ENCODE measurements around the gene OR52N5. TPM values are rescaled to one million over a fixed set of nuclear protein-coding genes. Genes with fewer than 3 reads are reported as not detected.

The OR52N5 gene
- total and polyA plus RNA-seq, 2 experiments from 2014 or later = not detected

GRCh38 chr11:5767056-5767455 lies 16.1 kb downstream of the OR52N5 start:
- Mint-ChIP-seq H3K9me3 (no peaks in the 10 kb centered on the region), H3K4me3 (no peak overlapping the region), H3K27me3 (ENCODE audit: insufficient read depth, low read depth, poor library complexity) (no peaks in the 10 kb centered on the region), H3K36me3 (ENCODE audit: low read depth) (no peaks in the 10 kb centered on the region), H3K4me1 (no peaks in the 10 kb centered on the region), H3K27ac (no peak overlapping the region)
- Histone ChIP-seq H3K27me3 (ENCODE audit: insufficient read depth) (no peaks in the 10 kb centered on the region), H3K79me2 (replicated peaks; ENCODE audit: insufficient read depth) (no peaks in the 10 kb centered on the region), H3K36me3 (ENCODE audit: insufficient read depth) (no peaks in the 10 kb centered on the region), H3K4me1 (ENCODE audit: insufficient read depth) (no peaks in the 10 kb centered on the region), H3F3A (replicated peaks; ENCODE audit: low read depth) (no peaks in the 10 kb centered on the region), H3K27ac (ENCODE audit: low read depth) (no peak overlapping the region), H3K9me2 (ENCODE audit: insufficient read depth) (no peaks in the 10 kb centered on the region), H3K4me3 (no peak overlapping the region), H2AFZ (no peak overlapping the region), H4K20me1 (replicated peaks; ENCODE audit: insufficient read depth) (no peaks in the 10 kb centered on the region), H3K4me2 (no peak overlapping the region)
- ATAC-seq = no peak
- DNase-seq (ENCODE audit: low spot score) = no peak
- no peak for TF ChIP-seq REST (IDR thresholded peaks at IDR 0.05; ENCODE audit: unreplicated experiment)
- TF ChIP-seq CTCF (conservative IDR thresholded peaks at IDR 0.05; ENCODE audit: low read depth in 2 of 2) = no peak
- no peak for TF ChIP-seq POLR2AphosphoS5 (IDR thresholded peaks at IDR 0.05; ENCODE audit: low read depth)
- no peak for TF ChIP-seq EZH2phosphoT487 (IDR thresholded peaks at IDR 0.05; ENCODE audit: unreplicated experiment)
- TF ChIP-seq STAT1 (IDR thresholded peaks at IDR 0.05; ENCODE audit: unreplicated experiment) = no peak

- H3K9me3 Mint-ChIP-seq = no peaks in the 10 kb centered on the region
- H3K27me3 Mint-ChIP-seq (ENCODE audit: insufficient read depth, low read depth, poor library complexity) = no peaks in the 10 kb centered on the region
Observed at GRCh38 chr11:5753943-5754342, 29.2 kb downstream of the OR52N5 start, which contains the start of gene OR52N4. TSS of gene OR52N4 (plus strand) at chr11:5754243. CDS start at chr11:5754741, 498 bp downstream.

More at GRCh38 chr11:5753943-5754342, 29.2 kb downstream of the OR52N5 start, which contains the start of gene OR52N4:
- no peak within 1 kb of the TSS for H3K4me3 ChIP-seq
- H3K4me2 ChIP-seq = no peak within 1 kb of the TSS
- ATAC-seq (no peak), DNase-seq (ENCODE audit: low spot score) (no peak)
- H3K4me1 ChIP-seq (ENCODE audit: insufficient read depth) = no peaks in the 10 kb centered on the region
- H3K79me2 ChIP-seq (replicated peaks; ENCODE audit: insufficient read depth) = no peaks in the 10 kb centered on the region
- Mint-ChIP-seq H3K4me3 (no peak within 1 kb of the TSS), H3K36me3 (ENCODE audit: low read depth) (no peaks in the 10 kb centered on the region), H3K4me1 (no peaks in the 10 kb centered on the region), H3K27ac (no peak within 1 kb of the TSS)
- H3K36me3 ChIP-seq (ENCODE audit: insufficient read depth) = no peaks in the 10 kb centered on the region
- H3K9me2 ChIP-seq (ENCODE audit: insufficient read depth) = 0 out of 2 replicates have a peak, but pooled peaks cover 6% of the 10 kb centered on the region
- H2AFZ ChIP-seq = no peak within 1 kb of the TSS
- no peaks in the 10 kb centered on the region for H3K27me3 ChIP-seq (ENCODE audit: insufficient read depth)
- TF ChIP-seq STAT1 (IDR thresholded peaks at IDR 0.05; ENCODE audit: unreplicated experiment) (no peak), ZNF462 (CRISPR knock-in tag; IDR thresholded peaks at IDR 0.05) (no peak), ZNF114 (CRISPR knock-in tag; IDR thresholded peaks at IDR 0.05) (no peak), CTCF (conservative IDR thresholded peaks at IDR 0.05; ENCODE audit: low read depth in 2 of 2) (no peak)
- no peak within 1 kb of the TSS for H3K27ac ChIP-seq (ENCODE audit: low read depth)
- H4K20me1 ChIP-seq (replicated peaks; ENCODE audit: insufficient read depth) = no peaks in the 10 kb centered on the region
- H3F3A ChIP-seq (replicated peaks; ENCODE audit: low read depth) = no peaks in the 10 kb centered on the region
